ENCODE measurements around the gene THBS2.

DNA sequence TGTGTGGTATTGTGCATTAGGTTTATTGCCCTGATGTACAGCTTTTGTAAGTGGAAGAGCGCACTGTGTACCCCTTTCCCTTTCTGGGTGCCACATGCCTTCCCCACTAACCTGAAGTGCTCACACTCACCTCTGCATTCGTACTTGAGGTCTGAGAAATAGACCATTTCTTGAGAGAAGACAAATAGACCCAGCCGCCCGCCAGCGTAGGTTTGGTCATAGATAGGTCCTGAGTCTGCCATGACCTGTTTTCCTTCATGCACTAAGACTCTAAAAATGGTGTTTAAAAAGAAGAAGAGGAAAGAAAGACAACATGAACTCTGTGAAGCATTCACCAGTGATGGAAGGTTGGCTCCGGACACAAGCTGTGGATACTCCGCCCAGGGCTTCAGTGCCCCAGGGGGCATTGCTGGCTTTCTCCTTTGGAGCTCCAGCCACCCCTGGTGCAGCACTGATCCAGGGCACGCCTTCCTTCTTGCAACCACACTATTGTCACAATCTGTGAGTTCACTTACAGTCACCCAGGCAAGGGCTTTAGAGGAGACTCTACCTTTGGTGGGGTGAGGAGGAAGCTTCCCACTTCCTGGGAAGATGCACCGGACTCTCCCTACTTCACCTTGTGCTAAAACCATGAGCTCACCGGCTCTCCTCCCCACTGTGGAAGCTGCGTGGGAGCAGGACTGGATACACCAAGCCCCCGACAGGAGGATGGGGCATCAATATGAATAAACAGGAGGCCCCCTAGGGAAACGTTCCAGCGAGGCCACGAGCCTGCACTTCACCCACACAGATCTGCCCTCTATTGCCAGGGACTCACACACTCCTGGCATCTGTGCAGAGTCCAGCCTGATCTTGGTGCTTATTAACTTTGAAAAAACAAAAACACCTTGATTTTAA, 33.3 kb downstream of the THBS2 start:
- TF ChIP-seq POLR2A (IDR thresholded peaks at IDR 0.05; ENCODE audit: extremely low read depth, insufficient read length) (no peak), CTCF (IDR thresholded peaks at IDR 0.05; ENCODE audit: low read depth, low read length) (no peak)

Measured in NB4 (cell line).